GM15510 (cell line): ENCODE results near the gene SLC35C1.

Experiments used
- POLR2A ChIP-seq: IDR thresholded peaks from 3 replicates; pipeline ENCODE4 v1.6.1; 2011; ENCODE audit warnings: borderline replicate concordance; ENCODE audit not compliant: insufficient read length; ENCODE audit errors: extremely low read depth

The SLC35C1 gene

GRCh38 chr11:45860764-45861510 is 56.0 kb downstream of the SLC35C1 start:
- TF ChIP-seq POLR2A = no peak
